ENCODE data around the gene HORMAD2.
"Not testable (repeated sequence)": the region's sequence is repeated elsewhere in the genome, so short reads cannot be mapped to it uniquely, and the experiment has no call there.

Gene HORMAD2

DNA sequence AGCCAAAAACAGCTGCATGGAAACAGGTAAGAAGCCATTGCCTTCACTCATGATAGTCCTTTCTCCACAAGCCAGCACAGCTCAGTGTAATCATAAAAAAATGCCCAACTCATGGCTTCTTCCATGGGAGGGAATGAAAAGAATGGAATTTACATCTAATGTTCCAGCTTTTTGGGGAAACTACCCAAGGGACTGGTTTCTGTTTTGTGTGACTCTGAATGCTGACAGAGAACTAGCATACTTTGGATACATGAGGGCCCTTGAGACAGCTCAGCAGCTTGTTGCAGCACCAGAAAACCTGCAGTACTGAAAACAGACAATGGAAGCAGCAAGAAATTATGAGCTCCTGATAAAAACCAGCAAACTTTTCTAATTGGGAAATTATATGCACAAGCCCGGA lies 24.2 kb upstream of the HORMAD2 start:
- in situ Hi-C loops (cut with MboI; ENCODE audit: low sequenced_read_pairs), result no loop called here

DNA sequence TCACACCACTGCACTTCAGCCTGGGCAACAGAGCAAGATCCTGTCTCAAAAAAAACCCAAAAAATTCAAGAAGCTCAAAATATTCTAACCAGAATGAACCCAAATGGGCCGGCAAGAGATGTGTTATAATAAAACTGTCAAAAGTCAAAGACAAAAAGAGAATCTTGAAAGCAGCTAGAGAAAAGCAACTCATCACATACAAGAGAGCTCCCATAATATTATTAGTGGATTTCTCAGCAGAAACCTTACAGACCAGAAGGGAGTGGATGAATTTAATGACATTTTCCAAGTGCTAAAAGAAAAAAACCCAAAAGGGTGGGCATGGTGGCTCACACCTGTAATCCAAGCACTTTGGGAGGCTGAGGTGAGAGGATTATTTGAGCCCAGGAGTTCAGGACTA lies 22.9 kb upstream of the HORMAD2 start:
- in situ Hi-C loops (cut with MboI; ENCODE audit: low sequenced_read_pairs), result no loop called here

DNA sequence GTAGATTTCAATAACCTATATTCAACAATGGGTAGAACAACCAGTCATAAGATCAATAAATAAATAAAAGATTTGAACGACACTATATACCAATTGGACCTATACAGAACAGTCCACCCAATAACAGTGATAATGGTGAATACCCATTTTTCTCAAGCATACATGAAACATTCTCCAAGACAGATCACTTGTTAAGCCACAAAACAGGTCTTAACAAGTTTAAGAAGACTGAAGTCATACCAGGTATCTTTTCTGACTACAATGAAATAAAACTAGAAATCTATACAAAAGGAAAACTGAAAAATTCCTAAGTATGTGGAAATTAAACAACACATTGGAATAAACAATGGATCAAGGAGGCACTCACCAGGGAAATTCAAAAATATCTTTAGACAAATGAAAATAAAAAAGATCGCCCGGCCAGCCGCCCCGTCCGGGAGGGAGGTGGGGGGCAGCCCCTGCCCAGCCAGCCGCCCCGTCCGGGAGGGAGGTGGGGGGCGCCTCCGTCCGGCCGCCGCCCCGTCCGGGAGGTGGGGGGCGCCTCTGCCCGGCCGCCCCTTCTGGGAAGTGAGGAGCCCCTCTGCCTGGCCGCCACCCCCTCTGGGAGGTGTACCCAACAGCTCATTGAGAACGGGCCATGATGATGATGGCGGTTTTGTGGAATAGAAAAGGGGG lies 20.8 kb upstream of the HORMAD2 start:
- in situ Hi-C loops (cut with MboI; ENCODE audit: low sequenced_read_pairs), result not testable (repeated sequence)

DNA sequence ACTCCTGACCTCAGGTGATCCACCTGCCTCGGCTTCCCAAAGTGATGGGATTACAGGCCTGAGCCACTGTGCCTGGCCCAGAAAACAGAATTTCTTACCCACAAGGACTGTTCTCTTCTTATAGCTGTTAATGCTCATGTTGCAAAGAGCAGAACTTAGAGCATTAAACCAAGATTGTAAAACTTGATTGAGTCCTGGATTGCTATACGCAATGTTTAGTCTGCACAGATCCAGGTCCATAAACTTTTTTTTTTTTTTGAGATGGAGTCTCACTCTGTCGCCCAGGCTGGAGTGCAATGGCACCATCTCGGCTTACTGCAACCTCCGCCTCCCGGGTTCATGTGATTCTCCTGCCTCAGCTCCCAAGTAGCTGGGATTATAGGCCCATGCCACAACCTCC lies 19.2 kb upstream of the HORMAD2 start:
- in situ Hi-C loops (cut with MboI; ENCODE audit: low sequenced_read_pairs), result not testable (repeated sequence)

DNA sequence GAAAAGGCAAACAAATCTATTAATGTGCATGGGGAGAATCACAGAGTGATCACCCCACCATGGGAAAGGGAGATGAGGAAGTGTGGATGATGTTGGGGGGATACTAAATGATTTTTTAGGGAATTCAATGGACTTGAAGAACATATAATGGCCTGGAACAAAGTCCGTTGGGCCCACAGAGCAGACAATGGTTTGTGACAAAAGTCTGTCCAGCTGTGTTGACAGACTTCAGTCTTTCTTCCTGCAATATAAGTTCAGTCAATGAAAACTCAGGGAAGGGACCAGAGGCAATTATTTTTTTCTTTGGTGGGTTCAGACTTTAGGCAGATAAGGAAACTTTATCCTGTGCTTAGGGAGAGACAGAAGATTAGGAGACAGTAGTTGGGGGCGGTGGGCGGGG lies 18.0 kb upstream of the HORMAD2 start:
- in situ Hi-C loops (cut with MboI; ENCODE audit: low sequenced_read_pairs), result no loop called here

GRCh38 chr22:30062950-30063349 lies 17.3 kb upstream of the HORMAD2 start:
- in situ Hi-C loops (cut with MboI; ENCODE audit: low sequenced_read_pairs), result no loop called here

GRCh38 chr22:30064172-30064571 lies 16.1 kb upstream of the HORMAD2 start:
- in situ Hi-C loops (cut with MboI; ENCODE audit: low sequenced_read_pairs), result no loop called here

- in situ Hi-C loops (cut with MboI; ENCODE audit: low sequenced_read_pairs), result no loop called here
Observed at GRCh38 chr22:30073743-30074142, 6.5 kb upstream of the HORMAD2 start.

DNA sequence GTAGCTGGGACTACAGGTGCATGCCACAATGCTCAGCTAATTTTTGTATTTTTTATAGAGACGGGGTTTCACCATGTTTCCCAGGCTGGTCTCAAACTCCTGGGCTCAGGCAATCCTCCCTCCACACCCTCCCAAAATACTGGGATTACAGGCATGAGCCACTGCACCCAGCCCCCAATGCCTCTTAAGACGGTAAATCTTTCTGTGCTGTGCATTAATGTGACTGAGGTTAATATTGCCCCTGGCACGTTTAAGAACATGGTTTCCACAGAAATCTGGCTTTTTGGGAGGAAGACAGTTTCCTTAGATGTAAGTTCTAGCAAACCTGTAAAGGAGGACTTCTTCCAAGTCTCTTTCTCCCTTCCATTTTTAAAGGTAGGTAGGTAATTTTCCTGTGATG lies 6.1 kb upstream of the HORMAD2 start:
- in situ Hi-C loops (cut with MboI; ENCODE audit: low sequenced_read_pairs), result no loop called here

DNA sequence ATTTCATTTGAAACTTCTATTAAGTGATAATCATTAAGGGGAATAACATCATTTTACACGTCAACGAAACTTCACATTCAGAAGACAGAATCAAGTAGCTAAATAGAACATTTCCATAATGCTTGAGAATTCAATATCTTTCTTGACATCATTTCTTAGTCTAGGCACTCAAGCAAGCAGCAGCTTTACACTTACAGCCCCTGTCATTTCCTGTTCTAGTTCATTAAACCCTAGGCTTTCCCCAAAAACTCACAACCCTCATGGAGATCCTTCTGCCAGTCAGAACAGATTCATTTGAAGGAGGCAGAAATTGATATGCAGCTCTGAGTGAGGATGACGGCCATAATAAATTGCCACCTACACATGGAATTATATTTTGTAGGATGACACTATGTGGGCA lies 5.3 kb upstream of the HORMAD2 start:
- in situ Hi-C loops (cut with MboI; ENCODE audit: low sequenced_read_pairs), result no loop called here

GRCh38 chr22:30077279-30077880 lies 2.9 kb upstream of the HORMAD2 start:
- in situ Hi-C loops (cut with MboI; ENCODE audit: low sequenced_read_pairs), result no loop called here

DNA sequence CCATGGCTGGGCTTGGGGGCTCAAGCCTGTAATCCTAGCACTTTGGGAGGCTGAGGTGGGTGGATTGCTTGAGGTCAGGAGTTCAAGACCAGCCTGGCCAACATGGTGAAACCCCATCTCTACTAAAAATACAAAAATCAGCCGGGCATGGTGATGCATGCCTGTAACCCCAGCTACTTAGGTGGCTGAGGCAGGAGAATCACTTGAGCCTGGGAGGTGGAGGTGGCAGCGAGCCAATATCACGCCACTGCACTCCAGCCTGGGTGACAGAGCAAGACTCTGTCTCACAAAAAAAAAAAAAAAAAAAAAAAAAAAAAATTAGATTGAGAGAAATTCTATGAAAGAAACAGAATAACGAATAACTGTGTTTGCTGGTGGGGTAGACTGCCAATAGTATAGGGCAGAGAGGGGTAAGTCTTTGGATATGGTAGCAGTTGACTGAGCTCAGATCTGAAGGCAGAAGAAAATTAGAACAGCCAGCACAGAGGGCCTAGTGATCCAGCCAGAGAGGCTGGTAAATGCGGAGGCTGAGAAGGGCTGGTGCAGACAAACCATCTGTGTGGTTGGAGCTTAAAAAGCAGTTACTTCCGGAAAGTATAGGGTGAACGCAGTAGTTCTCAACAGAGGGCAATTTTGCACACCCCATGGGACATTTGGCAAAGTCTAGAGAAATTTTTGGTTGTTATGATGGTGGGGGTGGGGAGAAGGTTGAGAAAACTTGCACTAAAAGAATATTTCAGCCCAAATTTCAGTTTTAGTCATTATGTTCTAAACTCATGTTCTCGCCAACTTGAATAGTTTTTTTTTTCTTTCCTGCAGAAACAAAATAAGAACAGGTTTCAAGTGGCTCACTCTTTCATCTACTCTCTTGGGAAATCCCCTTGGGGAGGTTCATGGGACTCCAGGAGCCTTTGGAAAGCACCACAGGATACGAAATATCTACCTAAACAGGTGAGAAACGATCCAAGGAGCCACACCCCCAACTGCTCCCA lies 1.6 kb upstream of the HORMAD2 start:
- in situ Hi-C loops (cut with MboI; ENCODE audit: low sequenced_read_pairs), result no loop called here

- in situ Hi-C loops (cut with MboI; ENCODE audit: low sequenced_read_pairs), result no loop called here
Observed at GRCh38 chr22:30080805-30081204, 541 bp downstream of the HORMAD2 start.

- in situ Hi-C loops (cut with MboI; ENCODE audit: low sequenced_read_pairs), result no loop called here
Observed at GRCh38 chr22:30086496-30086895, 6.2 kb downstream of the HORMAD2 start.

GRCh38 chr22:30087037-30087436 lies 6.8 kb downstream of the HORMAD2 start:
- in situ Hi-C loops (cut with MboI; ENCODE audit: low sequenced_read_pairs), result not testable (repeated sequence)

DNA sequence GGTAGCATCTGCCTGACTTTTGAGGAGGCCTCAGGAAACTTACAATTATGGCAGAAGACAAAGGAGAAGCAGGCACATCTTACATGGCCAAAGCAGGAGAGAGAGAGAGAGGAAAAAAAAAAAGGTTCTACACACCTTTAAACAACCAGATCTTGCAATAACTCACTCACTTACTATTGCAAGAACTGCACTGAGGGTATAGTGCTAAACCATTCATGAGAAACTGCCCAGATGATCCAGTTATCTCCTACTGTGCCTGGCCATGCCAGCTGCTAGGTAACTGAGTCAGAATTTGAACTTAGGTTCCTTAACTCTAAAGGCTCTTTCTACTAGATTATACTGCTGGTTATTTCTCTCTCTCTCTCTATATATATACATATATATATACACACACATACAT lies 7.3 kb downstream of the HORMAD2 start:
- in situ Hi-C loops (cut with MboI; ENCODE audit: low sequenced_read_pairs), result no loop called here

- in situ Hi-C loops (cut with MboI; ENCODE audit: low sequenced_read_pairs), result no loop called here
Observed at GRCh38 chr22:30088468-30088867, 8.2 kb downstream of the HORMAD2 start.

GRCh38 chr22:30089655-30089974 lies 9.4 kb downstream of the HORMAD2 start:
- in situ Hi-C loops (cut with MboI; ENCODE audit: low sequenced_read_pairs), result no loop called here

DNA sequence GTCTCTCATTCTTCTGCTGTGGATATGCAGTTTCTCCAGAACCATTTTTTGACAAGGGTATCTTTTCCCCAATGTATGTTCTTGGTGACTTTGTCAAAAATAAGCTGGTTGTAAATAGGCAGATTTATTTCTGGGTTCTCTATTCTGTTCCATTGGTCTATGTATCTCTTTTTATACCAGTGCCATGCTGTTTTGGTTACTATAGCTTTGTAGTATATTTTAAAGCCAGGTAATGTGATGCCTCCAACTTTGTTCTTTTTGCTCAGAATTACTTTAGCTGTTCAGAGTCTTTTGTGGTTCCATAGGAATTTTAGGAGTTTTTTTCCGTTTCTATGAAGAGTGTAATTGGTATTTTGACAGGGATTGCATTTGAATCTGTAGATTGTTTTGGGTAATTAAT lies 12.4 kb downstream of the HORMAD2 start:
- in situ Hi-C loops (cut with MboI; ENCODE audit: low sequenced_read_pairs), result no loop called here

DNA sequence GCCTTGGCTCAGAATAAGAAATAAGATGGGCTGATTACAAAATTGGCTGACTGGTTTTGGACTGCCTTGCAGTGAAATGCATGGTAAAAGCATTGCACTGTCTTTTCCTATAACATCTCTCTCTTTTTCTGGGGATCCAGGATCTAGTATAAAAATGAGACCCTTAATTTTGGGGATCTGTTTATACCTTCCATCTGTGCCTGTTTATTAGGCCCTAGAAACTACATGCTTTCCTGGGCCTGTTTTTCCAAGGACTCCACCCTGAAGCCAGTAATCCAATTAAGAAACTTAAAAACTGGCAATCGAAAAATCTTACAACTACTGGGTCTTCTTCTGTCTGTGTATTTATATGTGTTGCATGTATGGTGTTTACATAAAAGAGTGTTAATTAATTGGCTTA lies 14.5 kb downstream of the HORMAD2 start:
- in situ Hi-C loops (cut with MboI; ENCODE audit: low sequenced_read_pairs), result no loop called here

- in situ Hi-C loops (cut with MboI; ENCODE audit: low sequenced_read_pairs), result no loop called here
Observed at GRCh38 chr22:30097861-30098260, 17.6 kb downstream of the HORMAD2 start.

- in situ Hi-C loops (cut with MboI; ENCODE audit: low sequenced_read_pairs), result loop anchor here (25.0 kb wide), 2 partner anchors 287 to 387 kb away; partner anchors contain the start of genes RNF215 and SEC14L2
Observed at GRCh38 chr22:30100770-30101169, 20.5 kb downstream of the HORMAD2 start.

All from HL-60/S4 treated with phorbol 12-myristate 13-acetate at 8.2 ng/mL for 4 days and 3 days (cell line).